GM12801 (cell line): ENCODE measurements around the gene SEC16A.

ENCODE experiments used
- CTCF ChIP-seq: IDR thresholded peaks from one replicate; pipeline ENCODE4 v1.5.1; 2011; ENCODE audit warnings: control low read depth; ENCODE audit not compliant: insufficient read length; ENCODE audit errors: extremely low read depth

The SEC16A gene

GRCh38 chr9:136528716-136529341 lies 46.0 kb upstream of the SEC16A start:
- TF ChIP-seq CTCF: no peak

- no peak for TF ChIP-seq CTCF
Observed at GRCh38 chr9:136527721-136528710, 45.2 kb upstream of the SEC16A start.

- no peak for TF ChIP-seq CTCF
Observed at GRCh38 chr9:136527131-136527530, 44.3 kb upstream of the SEC16A start.

GRCh38 chr9:136526625-136527066 lies 43.8 kb upstream of the SEC16A start:
- no peak for TF ChIP-seq CTCF

- no peak for TF ChIP-seq CTCF
Observed at GRCh38 chr9:136525841-136526499, 43.1 kb upstream of the SEC16A start.

- no peak for TF ChIP-seq CTCF
Observed at GRCh38 chr9:136525207-136525606, 42.4 kb upstream of the SEC16A start.
